IMR-90 (cell line): ENCODE measurements around the gene UGT8. TPM values are rescaled to one million over a fixed set of nuclear protein-coding genes. Genes with fewer than 3 reads are reported as not detected.

Source experiments
- ATAC-seq: fragments of 200-7000 bp; cut with Tn5 transposase; 2 replicates; pipeline ENCODE4 v1.9.1; 2020; ENCODE audit warnings: low read depth, mild to moderate bottlenecking, moderate library complexity
- BruUV-seq: library from RNA; stranded (reverse); fragments of 400-500 nt; replicated peaks from 2 replicates; lab custom pipeline; 2021; lab: Mats Ljungman, UMichigan
- CTCF ChIA-PET: fragments of 300-600 bp; formaldehyde crosslinking; extraction: SDS; loops from one replicate; lab custom pipeline; 2021; ENCODE audit warnings: antibody characterized with exemption; lab: Yijun Ruan, JAX
- POLR2A ChIA-PET: fragments of 300-600 bp; sonication (Branson Sonifier 250); formaldehyde crosslinking; loops from one replicate; lab custom pipeline; 2022; ENCODE audit warnings: antibody characterized with exemption; ENCODE audit not compliant: unreplicated experiment; lab: Charles Lee
- DNase-seq: peaks from one replicate; pipeline ENCODE4 v3.0.0; 2013
- H2AFZ ChIP-seq: replicated peaks from 2 replicates; pipeline ENCODE3; 2013; ENCODE audit warnings: low read length, mild to moderate bottlenecking; ENCODE audit not compliant: poor library complexity
- H2AK5ac ChIP-seq: 2 replicates; pipeline ENCODE4 v1.6.1; 2013; ENCODE audit warnings: low read depth, low read length, inconsistent platforms
- H2AK9ac ChIP-seq: replicated peaks from 2 replicates; pipeline ENCODE3; 2013; ENCODE audit warnings: mild to moderate bottlenecking, low read depth, low read length, moderate library complexity; ENCODE audit not compliant: poor library complexity
- H2BK120ac ChIP-seq: 2 replicates; pipeline ENCODE4 v1.6.1; 2013; ENCODE audit warnings: low read depth, low read length, inconsistent platforms
- H2BK15ac ChIP-seq: 3 replicates; pipeline ENCODE4 v1.6.1; 2013; ENCODE audit warnings: low read depth, low read length, inconsistent platforms
- H2BK20ac ChIP-seq: 2 replicates; pipeline ENCODE4 v1.6.1; 2013; ENCODE audit warnings: low read depth, mild to moderate bottlenecking, inconsistent platforms, low read length, moderate library complexity
- H2BK5ac ChIP-seq: 2 replicates; pipeline ENCODE4 v1.6.1; 2013; ENCODE audit warnings: mild to moderate bottlenecking, low read depth, low read length, inconsistent platforms; ENCODE audit not compliant: poor library complexity, severe bottlenecking
- H3K14ac ChIP-seq: replicated peaks from 2 replicates; pipeline ENCODE4 v1.6.1; 2013; ENCODE audit warnings: low read depth, low read length, inconsistent platforms
- H3K18ac ChIP-seq: 2 replicates; pipeline ENCODE4 v1.6.1; 2013; ENCODE audit warnings: low read depth, low read length, control low read depth
- H3K23ac ChIP-seq: 2 replicates; pipeline ENCODE4 v1.6.1; 2013; ENCODE audit warnings: low read depth, low read length, inconsistent platforms
- H3K27ac ChIP-seq: 2 replicates; pipeline ENCODE4 v1.5.1; 2013; ENCODE audit warnings: mild to moderate bottlenecking, control low read depth, low read length; ENCODE audit not compliant: insufficient read depth
- H3K27me3 ChIP-seq: 2 replicates; pipeline ENCODE4 v1.6.1; 2013; ENCODE audit warnings: low read length; ENCODE audit not compliant: control insufficient read depth, insufficient read depth
- H3K36me3 ChIP-seq: 2 replicates; pipeline ENCODE4 v1.6.1; 2013; ENCODE audit warnings: low read length, mixed read lengths; ENCODE audit not compliant: control insufficient read depth, insufficient read depth
- H3K4ac ChIP-seq: 2 replicates; pipeline ENCODE4 v1.6.1; 2013; ENCODE audit warnings: low read depth, low read length, inconsistent platforms
- H3K4me1 ChIP-seq: 2 replicates; pipeline ENCODE4 v1.6.1; 2013; ENCODE audit warnings: low read length, mixed read lengths; ENCODE audit not compliant: control insufficient read depth, insufficient read depth
- H3K4me2 ChIP-seq: 2 replicates; pipeline ENCODE4 v1.6.1; 2013; ENCODE audit warnings: low read depth, mild to moderate bottlenecking, control low read depth, low read length, moderate library complexity
- H3K4me3 ChIP-seq: 2 replicates; pipeline ENCODE4 v1.5.1; 2013; ENCODE audit warnings: low read depth, mild to moderate bottlenecking, control low read depth, low read length, moderate library complexity; ENCODE audit not compliant: insufficient read depth
- H3K56ac ChIP-seq: 2 replicates; pipeline ENCODE4 v1.6.1; 2013; ENCODE audit warnings: low read length, inconsistent platforms; ENCODE audit not compliant: insufficient read depth; ENCODE audit errors: extremely low read depth
- H3K79me1 ChIP-seq, 2 experiments: 2 replicates each; pipeline ENCODE4 v1.6.1; 2013; ENCODE audit warnings: low read length in 2 of 2, inconsistent platforms in 1 of 2, low read depth in 1 of 2
- H3K9ac ChIP-seq: 2 replicates; pipeline ENCODE4 v1.6.1; 2013; ENCODE audit warnings: low read depth, low read length, control low read depth
- H3K9me1 ChIP-seq: 2 replicates; pipeline ENCODE4 v1.6.1; 2013; ENCODE audit warnings: low read length, inconsistent platforms; ENCODE audit not compliant: insufficient read depth
- H3K9me3 ChIP-seq: 2 replicates; pipeline ENCODE4 v1.6.1; 2013; ENCODE audit warnings: low read length; ENCODE audit not compliant: control insufficient read depth, insufficient read depth
- H4K20me1 ChIP-seq: 2 replicates; pipeline ENCODE4 v1.6.1; 2013; ENCODE audit warnings: low read length, inconsistent platforms; ENCODE audit not compliant: insufficient read depth
- H4K5ac ChIP-seq: 2 replicates; pipeline ENCODE4 v1.6.1; 2013; ENCODE audit warnings: mild to moderate bottlenecking, low read depth, low read length, control low read depth
- H4K8ac ChIP-seq, 2 experiments: 2 replicates each; pipeline ENCODE4 v1.6.1; 2013; ENCODE audit warnings: low read depth in 2 of 2, low read length in 2 of 2, control low read depth in 1 of 2, inconsistent platforms in 1 of 2
- H4K91ac ChIP-seq: 2 replicates; pipeline ENCODE4 v1.6.1; 2013; ENCODE audit warnings: low read depth, low read length, inconsistent platforms; ENCODE audit not compliant: insufficient read depth
- BHLHE40 ChIP-seq: fragments of 150-350 bp; IDR thresholded peaks from 2 replicates; pipeline ENCODE4 v1.6.1; 2016; ENCODE audit warnings: mild to moderate bottlenecking, low read depth, low read length
- CEBPB ChIP-seq: IDR thresholded peaks from 2 replicates; pipeline ENCODE4 v1.6.1; 2012; ENCODE audit warnings: low read depth, low read length, improper control_type of control experiment
- CHD1 ChIP-seq: IDR thresholded peaks from 2 replicates; pipeline ENCODE4 v1.6.1; 2012; ENCODE audit warnings: low read depth, low read length, improper control_type of control experiment
- CTCF ChIP-seq: conservative IDR thresholded peaks from 2 replicates; pipeline ENCODE4 v1.5.1; 2012; ENCODE audit warnings: mild to moderate bottlenecking, low read depth, low read length, improper control_type of control experiment
- ELK1 ChIP-seq: fragments of 150-350 bp; IDR thresholded peaks from 2 replicates; pipeline ENCODE4 v1.6.1; 2016; ENCODE audit warnings: low read depth, mild to moderate bottlenecking, low read length, moderate library complexity, borderline replicate concordance
- MAFK ChIP-seq: IDR thresholded peaks from 2 replicates; pipeline ENCODE4 v1.6.1; 2012; ENCODE audit warnings: low read depth, low read length, improper control_type of control experiment
- MAZ ChIP-seq: IDR thresholded peaks from 2 replicates; pipeline ENCODE4 v1.6.1; 2012; ENCODE audit warnings: low read depth, mild to moderate bottlenecking, low read length, improper control_type of control experiment, moderate library complexity, borderline replicate concordance
- MXI1 ChIP-seq: IDR thresholded peaks from 2 replicates; pipeline ENCODE4 v1.6.1; 2012; ENCODE audit warnings: low read depth, mild to moderate bottlenecking, low read length, moderate library complexity, borderline replicate concordance
- NFE2L2 ChIP-seq: fragments of 150-350 bp; IDR thresholded peaks from 2 replicates; pipeline ENCODE4 v1.6.1; 2016; ENCODE audit warnings: low read depth, mild to moderate bottlenecking, low read length
- RAD21 ChIP-seq: IDR thresholded peaks from 2 replicates; pipeline ENCODE4 v1.6.1; 2012; ENCODE audit warnings: low read length, improper control_type of control experiment
- RCOR1 ChIP-seq: IDR thresholded peaks from 2 replicates; pipeline ENCODE4 v1.6.1; 2012; ENCODE audit warnings: mild to moderate bottlenecking, low read length, improper control_type of control experiment; ENCODE audit not compliant: insufficient replicate concordance
- RFX5 ChIP-seq: IDR thresholded peaks from 2 replicates; pipeline ENCODE4 v1.8.0; 2012; ENCODE audit warnings: low read depth, mild to moderate bottlenecking, low read length, moderate library complexity
- SMC3 ChIP-seq: fragments of 150-350 bp; IDR thresholded peaks from 2 replicates; pipeline ENCODE4 v1.6.1; 2016; ENCODE audit warnings: low read depth, mild to moderate bottlenecking, antibody characterized with exemption, low read length, moderate library complexity
- dilution Hi-C: fragments of 300-500 bp; cut with HindIII; formaldehyde crosslinking; loops from one replicate; pipeline ENCODE4 v1.14.3; 2018; ENCODE audit warnings: low sequenced_read_pairs; ENCODE audit not compliant: unreplicated experiment
- in situ Hi-C: fragments of 300-500 bp; cut with MboI; formaldehyde crosslinking; loops from 3 replicates; pipeline ENCODE4 v1.14.3; 2019; ENCODE audit warnings: low sequenced_read_pairs, inconsistent platforms, mixed read lengths
- intact Hi-C: fragments of 100-400 bp; cut with micrococcal nuclease; formaldehyde crosslinking; loops from 2 replicates; pipeline ENCODE4 v1.10.0; 2022
- polyA plus RNA-seq, 3 experiments: library from polyadenylated mRNA; depleted of rRNA; stranded (reverse); fragments of >200 nt; gene quantifications; 2 replicates each; pipeline ENCODE4 v1.2.3, GENCODE V29; 2012; ENCODE audit warnings: low replicate concordance in 1 of 3
- total RNA-seq: library from RNA; depleted of rRNA; stranded (reverse); fragments of >200 nt; gene quantifications from 2 replicates; pipeline ENCODE4 v1.2.3, GENCODE V29; 2012
- TF ChIP-seq, protein P1 (sequence below): fragments of 150-350 bp; IDR thresholded peaks from 2 replicates; pipeline ENCODE4 v1.6.1; 2017; ENCODE audit warnings: mild to moderate bottlenecking, antibody characterized with exemption, low read length, low read depth

The UGT8 gene
- total and polyA plus RNA-seq, 2 of the 4 experiments (the other 2 are of a cell fraction): not detected

DNA sequence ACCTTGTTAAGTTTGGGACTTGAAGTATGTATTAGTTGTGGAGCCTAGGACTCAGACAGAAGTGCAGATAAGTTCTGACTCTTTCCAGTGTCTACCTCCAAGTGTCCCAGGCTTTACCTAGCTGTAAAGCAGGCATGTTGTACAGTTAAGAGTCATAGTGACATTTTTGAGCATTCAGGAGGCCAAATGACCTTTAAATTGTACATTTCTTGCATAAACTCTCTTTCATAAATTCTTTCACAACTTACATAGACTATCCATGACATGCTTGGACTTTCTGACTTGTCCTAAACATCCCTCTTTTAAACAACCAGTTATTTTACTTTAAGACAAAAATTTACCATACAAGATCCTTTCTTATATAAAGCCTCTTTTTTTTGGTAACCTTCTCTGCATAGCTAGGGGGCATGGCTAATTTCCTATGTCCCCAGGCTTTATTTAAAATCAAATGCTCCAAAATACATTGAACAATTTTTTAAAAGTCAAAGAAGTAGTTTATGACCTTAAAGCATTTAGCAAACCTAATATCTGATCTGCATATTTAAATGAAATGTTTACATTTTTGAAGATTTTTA lies 40.1 kb upstream of the UGT8 start:
- Histone ChIP-seq H3K27me3 (no peaks in the 10 kb centered on the region), H3K9me1 (no peaks in the 10 kb centered on the region), H4K20me1 (no peaks in the 10 kb centered on the region), H3K4ac (no peak overlapping the region), H2BK120ac (no peak overlapping the region), H3K27ac (no peak overlapping the region), H3K9ac (no peak overlapping the region), H2BK15ac (no peak overlapping the region), H3K4me1 (no peaks in the 10 kb centered on the region), H4K5ac (no peak overlapping the region), H2AK5ac (no peak overlapping the region), H3K14ac (no peak overlapping the region), H2AK9ac (no peak overlapping the region), H4K8ac (no peak overlapping the region), H3K9me3 (peaks cover 2% of the 10 kb centered on the region; the same call in 1 of the 2 replicates), H3K79me1 (no peaks in the 10 kb centered on the region), H2BK20ac (no peak overlapping the region), H3K36me3 (no peaks in the 10 kb centered on the region), H3K4me2 (no peak overlapping the region), H3K4me3 (no peak overlapping the region), H3K18ac (no peak overlapping the region), H3K23ac (no peak overlapping the region), H3K56ac (no peak overlapping the region), H4K91ac (no peak overlapping the region), H2AFZ (no peak overlapping the region), H2BK5ac (no peak overlapping the region)
- ChIA-PET POLR2A (no interaction called here), CTCF (no interaction called here)
- in situ Hi-C loops: no loop called here
- intact Hi-C loops: no loop called here
- DNase-seq (no peak), ATAC-seq (no peak)
- TF ChIP-seq RCOR1 (no peak), NFE2L2 (no peak), BHLHE40 (no peak), CTCF (no peak), RFX5 (no peak), MXI1 (no peak), MAZ (no peak), ELK1 (no peak), MAFK (no peak), RAD21 (no peak), SMC3 (no peak), CEBPB (no peak), CHD1 (no peak)
- TF ChIP-seq, protein P1, sequence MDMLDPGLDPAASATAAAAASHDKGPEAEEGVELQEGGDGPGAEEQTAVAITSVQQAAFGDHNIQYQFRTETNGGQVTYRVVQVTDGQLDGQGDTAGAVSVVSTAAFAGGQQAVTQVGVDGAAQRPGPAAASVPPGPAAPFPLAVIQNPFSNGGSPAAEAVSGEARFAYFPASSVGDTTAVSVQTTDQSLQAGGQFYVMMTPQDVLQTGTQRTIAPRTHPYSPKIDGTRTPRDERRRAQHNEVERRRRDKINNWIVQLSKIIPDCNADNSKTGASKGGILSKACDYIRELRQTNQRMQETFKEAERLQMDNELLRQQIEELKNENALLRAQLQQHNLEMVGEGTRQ: no peak
- dilution Hi-C loops: no loop called here
- BruUV-seq: no TSS peak
